Left kidney (tissue), 8 donors: ENCODE results near the gene TAS2R9. TPM values are rescaled to one million over a fixed set of nuclear protein-coding genes. Genes with fewer than 3 reads are reported as not detected.
"Not testable (repeated sequence)": the region's sequence is repeated elsewhere in the genome, so short reads cannot be mapped to it uniquely, and the experiment has no call there.

Experiments used
- DNase-seq: peaks from one replicate; pipeline ENCODE4 v3.0.0-alpha.2; 2013
- long read RNA-seq, 8 donors: transcript quantifications; one replicate each; lab custom pipeline, GENCODE V29; 2026
- polyA plus RNA-seq: library from polyadenylated mRNA; unstranded; fragments of 120-200 nt; gene quantifications from one replicate; pipeline ENCODE4 v1.2.1, GENCODE V29; 2013; ENCODE audit not compliant: insufficient read length

Gene TAS2R9
- not detected for polyA plus RNA-seq
- long read RNA-seq, donor 1, result 0 reads
- long read RNA-seq, donor 2, result 0 reads
- long read RNA-seq, donor 3, result 0 reads
- long read RNA-seq, donor 4, result 0 reads
- long read RNA-seq, donor 5, result 0 reads
- long read RNA-seq, donor 6, result 0 reads
- long read RNA-seq, donor 7, result 0 reads
- long read RNA-seq, donor 8, result 0 reads

GRCh38 chr12:10810068-10810467, at the start of gene TAS2R9:
TAS2R9 (minus strand) TSS chr12:10810168; CDS start chr12:10810075, 93 bp downstream.
- no peak for DNase-seq

DNA sequence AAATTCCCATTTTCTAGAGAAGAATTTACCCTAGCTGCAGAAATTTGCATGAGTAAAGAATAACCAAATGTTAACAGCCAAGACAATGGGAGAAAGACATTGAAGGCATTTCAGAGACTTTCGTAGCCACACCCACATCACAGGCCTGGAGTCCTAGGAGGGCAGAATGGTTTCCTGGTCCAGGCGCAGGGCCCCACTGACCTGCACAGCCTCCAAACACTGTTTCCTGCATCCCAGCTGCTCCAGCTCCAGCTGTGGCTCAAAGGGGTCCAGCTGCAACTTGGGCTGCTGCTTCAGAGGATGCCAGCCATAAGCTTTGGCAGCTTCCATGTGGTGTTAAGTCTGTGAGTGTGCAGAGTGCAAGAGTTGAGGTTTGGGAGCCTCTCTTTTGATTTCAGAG, 45.8 kb upstream of the TAS2R9 start:
- DNase-seq, result no peak

DNA sequence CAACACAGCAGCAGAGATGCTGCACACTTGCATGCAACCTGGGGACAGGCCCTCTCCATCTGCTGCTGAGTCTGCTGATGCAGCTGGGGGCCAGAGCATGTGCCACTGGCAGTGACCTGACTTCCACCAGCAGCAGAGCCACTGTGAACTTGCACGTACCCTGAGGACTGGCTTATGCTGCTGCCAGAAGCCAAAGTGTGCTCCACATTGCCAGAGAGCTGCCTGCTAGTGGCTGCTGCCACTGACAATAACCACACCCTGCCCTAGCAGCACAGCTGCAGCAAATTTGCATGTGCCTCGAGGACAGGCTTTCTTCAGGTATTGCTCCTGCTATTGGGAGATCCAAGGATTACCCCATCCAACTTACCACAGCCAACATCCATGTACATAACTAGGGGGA, 43.8 kb upstream of the TAS2R9 start:
- DNase-seq, result no peak

DNA sequence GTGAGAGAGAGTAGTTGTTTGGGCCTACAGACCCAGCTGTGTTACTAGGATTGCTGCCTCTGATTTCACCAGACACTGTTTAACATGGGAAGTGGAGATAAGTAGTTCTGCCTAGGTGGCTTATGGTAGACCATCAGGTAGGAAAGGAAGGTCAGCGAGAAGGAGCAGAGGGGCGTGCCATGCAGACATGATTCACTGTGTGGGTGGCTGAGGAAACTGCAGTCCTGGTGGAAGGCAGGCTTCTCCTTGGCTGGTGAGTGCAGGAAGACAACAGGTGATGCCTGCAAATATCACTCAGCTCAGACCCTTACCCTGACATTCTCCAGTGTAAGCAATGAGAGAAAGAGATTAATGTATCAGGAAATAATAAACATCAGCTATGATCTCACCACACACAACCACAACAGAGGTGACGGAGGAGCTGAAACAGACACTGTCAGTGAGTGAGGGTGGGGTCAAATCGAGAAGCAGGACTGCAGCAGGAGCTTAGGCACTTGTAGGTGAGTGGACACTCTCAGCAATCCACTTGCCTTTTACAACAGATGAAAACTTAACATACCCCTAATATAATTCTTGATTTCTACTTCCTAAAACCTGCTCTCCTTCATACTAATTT, 41.4 kb upstream of the TAS2R9 start:
- no peak for DNase-seq

DNA sequence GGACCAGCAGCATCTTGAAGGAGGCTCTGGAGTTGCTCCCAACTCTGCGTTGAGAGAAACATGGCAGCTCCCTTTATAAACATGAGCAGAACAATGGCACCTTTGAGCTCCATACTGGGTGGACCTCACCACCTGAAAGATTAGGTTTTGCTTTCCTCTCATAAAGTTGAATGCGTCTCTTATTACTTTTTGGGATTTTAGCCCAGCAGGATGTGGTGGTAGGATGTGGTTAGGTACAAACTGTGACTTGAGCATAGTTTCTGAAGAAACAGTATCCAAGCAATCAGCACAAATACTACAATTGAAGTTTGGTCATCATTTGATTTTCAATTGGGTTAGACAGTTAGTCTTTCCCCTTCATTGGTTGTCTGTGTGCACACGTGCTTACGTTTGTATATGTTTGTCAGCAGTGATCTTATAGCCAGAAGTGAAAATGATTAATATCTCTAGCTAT, 39.5 kb upstream of the TAS2R9 start, which contains the start of gene PRR4:
Gene PRR4 (minus strand): TSS at position 51 of the 454 bp plus-strand sequence. CDS start 38 bp downstream, at position 13.
- no peak for DNase-seq

- peak; percentile 7 for DNase-seq
These were observed 37.8 kb upstream of the TAS2R9 start for GRCh38 chr12:10847744-10848143.

DNA sequence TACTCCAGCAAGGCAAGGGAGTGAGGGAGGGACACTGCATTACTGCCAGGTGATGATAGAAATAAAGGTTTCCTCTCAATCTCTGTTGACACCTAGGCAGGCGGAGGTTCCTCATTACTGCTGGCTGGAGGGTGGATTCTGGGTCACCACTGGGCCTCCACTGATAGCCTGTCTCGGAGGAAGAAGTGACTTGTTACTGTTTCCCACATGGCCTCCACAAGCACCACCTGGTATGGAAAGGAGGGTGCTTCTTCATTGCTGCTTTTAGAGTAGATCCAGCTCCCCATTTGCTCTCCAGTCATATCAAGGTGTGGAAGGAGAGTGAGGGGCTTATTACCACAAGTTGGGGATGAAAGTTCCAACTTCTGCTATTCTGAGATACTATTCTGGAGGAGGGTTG, 32.9 kb upstream of the TAS2R9 start:
- no peak for DNase-seq

GRCh38 chr12:10838461-10838860, 28.5 kb upstream of the TAS2R9 start:
- DNase-seq, result no peak

DNA sequence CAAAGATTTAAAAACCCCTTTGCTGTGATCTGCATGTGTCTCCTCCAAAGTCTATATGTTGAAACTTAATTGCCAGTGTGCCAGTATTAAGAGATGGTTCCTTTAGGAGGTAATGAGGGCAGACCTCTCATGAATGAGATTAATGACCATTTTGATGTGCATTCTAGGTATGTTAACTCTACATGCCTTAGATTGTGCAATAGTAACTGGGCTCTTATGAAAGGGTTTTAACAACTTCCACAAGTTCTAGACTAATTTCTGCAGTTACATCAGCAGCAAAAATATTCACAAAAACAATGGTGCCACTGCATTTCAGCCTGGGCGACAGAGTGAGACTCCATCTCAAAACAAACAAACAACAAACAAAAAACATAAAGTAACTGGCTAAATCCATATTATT, 20.0 kb upstream of the TAS2R9 start:
- DNase-seq, result no peak

- no peak for DNase-seq
These were observed 16.3 kb upstream of the TAS2R9 start, which contains the start of gene TAS2R10 for GRCh38 chr12:10826258-10826657. TAS2R10 (minus strand) TSS chr12:10826358; CDS start chr12:10826269, 89 bp downstream.

DNA sequence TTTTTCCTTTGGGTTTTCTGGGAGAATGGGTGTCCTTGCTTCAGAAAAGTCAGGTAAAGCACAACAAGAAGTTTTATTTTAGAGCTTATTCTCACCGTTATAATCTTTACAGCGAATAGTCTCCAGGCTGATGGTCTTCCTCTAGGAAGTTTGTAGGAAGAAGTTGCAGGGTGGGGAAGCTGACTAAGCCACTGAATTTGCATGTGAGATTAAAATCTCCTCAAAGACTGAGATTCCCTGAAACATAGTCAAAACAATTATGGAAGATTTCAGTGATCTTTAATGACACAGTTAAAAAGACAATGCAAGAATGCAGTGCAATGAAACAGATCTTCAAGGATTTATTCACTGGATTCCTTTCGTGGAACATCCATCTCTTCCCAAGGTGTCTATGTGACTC, 15.0 kb upstream of the TAS2R9 start:
- DNase-seq, result no peak

- no peak for DNase-seq
These were observed 2.0 kb upstream of the TAS2R9 start for GRCh38 chr12:10811883-10812536.

- no peak for DNase-seq
These were observed 2.8 kb downstream of the TAS2R9 start, which contains the start of gene TAS2R8 for GRCh38 chr12:10807186-10807585. TAS2R8 (minus strand) TSS chr12:10807286; CDS start chr12:10806980, 306 bp downstream.

GRCh38 chr12:10802587-10802986, 7.4 kb downstream of the TAS2R9 start, which contains the start of gene TAS2R7:
TAS2R7 (minus strand) TSS chr12:10802627; CDS start chr12:10802570, 57 bp downstream.
- DNase-seq, result no peak

GRCh38 chr12:10801741-10802140, 8.2 kb downstream of the TAS2R9 start:
- DNase-seq, result no peak

DNA sequence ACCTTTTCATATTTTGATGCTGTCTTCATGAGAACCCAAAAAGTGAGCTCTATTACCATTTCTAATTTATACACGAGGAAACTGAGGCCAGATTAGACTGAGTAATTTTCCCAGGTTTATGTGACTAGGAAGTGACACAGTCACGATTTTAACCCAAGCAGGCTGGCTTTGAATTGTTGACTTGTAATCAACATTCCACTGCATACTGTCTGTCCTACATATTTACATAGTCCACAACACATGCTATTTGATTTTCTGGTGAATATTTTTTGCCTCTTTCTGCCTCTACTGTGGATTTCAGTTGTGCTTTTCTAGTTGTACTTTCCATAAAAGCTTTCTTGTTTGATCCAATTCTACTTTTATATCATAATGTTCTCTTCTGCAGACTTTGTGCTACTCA, 15.7 kb downstream of the TAS2R9 start:
- DNase-seq, result no peak

- not testable (repeated sequence) for DNase-seq
These were observed 18.2 kb downstream of the TAS2R9 start for GRCh38 chr12:10791769-10792168.

GRCh38 chr12:10783252-10783651, 26.7 kb downstream of the TAS2R9 start:
- DNase-seq, result no peak

DNA sequence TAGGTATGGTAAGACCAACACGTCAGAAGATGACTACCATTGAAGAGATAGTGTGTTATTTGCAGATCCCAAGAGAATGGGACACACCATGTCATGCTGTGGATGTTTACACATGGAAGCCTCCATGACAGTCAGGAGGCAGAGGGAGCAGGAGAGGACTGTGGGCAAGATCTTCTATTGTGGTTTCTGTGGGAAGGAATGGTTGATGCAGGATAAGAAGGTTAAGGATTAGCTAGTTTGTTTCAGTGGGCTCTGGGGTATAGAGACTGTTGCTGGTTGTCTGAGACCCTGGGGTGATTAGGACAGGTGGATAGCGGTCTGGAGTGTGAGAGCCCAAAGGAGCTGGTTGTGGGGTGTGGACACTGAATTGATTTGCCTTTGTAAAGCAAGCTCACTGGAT, 30.9 kb downstream of the TAS2R9 start:
- DNase-seq, result no peak

- DNase-seq, result peak; percentile 10
These were observed 38.7 kb downstream of the TAS2R9 start for GRCh38 chr12:10771132-10771733.

DNA sequence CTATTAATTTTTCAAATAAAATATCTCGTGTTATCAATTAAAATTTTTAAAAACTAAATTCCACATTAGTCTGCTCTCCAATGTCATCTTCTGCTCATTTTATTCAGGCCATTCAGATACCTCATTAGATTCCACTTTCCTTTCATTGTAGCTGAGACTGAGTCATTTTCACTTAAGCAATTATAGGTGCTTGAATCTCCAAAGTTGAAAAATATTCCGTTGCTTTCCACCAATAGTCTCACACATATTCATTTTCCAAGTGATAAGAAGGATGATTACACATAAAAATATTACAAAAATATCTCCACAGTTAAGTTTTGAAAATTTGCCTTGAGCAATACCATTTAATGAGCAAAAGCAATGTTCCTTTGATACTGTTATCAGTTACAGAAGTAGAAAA, 50.3 kb downstream of the TAS2R9 start:
- no peak for DNase-seq
